Right forelimb (tissue), 1 donor: Measurements from ENCODE around the gene PPM1E.
"Not testable (repeated sequence)": the region's sequence is repeated elsewhere in the genome, so short reads cannot be mapped to it uniquely, and the experiment has no call there.

Experiments used
- DNase-seq: peaks from one replicate; pipeline ENCODE4 v3.0.0-alpha.2; 2018

PPM1E gene

GRCh38 chr17:58957725-58958073 is 202.0 kb downstream of the PPM1E start:
- DNase-seq = not testable (repeated sequence)

- no peak for DNase-seq
These were observed 204.4 kb downstream of the PPM1E start for GRCh38 chr17:58960068-58960467.

GRCh38 chr17:58965221-58965620 is 209.6 kb downstream of the PPM1E start:
- DNase-seq = no peak

GRCh38 chr17:58966208-58966607 is 210.6 kb downstream of the PPM1E start:
- no peak for DNase-seq

- no peak for DNase-seq
These were observed 212.9 kb downstream of the PPM1E start for GRCh38 chr17:58968426-58969061.

- DNase-seq = no peak
These were observed 213.5 kb downstream of the PPM1E start for GRCh38 chr17:58969156-58969555.

GRCh38 chr17:58969612-58970011 is 214.0 kb downstream of the PPM1E start:
- no peak for DNase-seq

- DNase-seq = no peak
These were observed 215.2 kb downstream of the PPM1E start for GRCh38 chr17:58970609-58971450.

GRCh38 chr17:58974354-58974753 is 218.7 kb downstream of the PPM1E start:
- DNase-seq = no peak

GRCh38 chr17:58976541-58976940 is 220.9 kb downstream of the PPM1E start:
- no peak for DNase-seq

- DNase-seq = no peak
These were observed 225.2 kb downstream of the PPM1E start for GRCh38 chr17:58980706-58981481.

GRCh38 chr17:58982626-58983025 is 227.0 kb downstream of the PPM1E start:
- no peak for DNase-seq

- no peak for DNase-seq
These were observed 229.7 kb downstream of the PPM1E start for GRCh38 chr17:58985367-58985766.

- no peak for DNase-seq
These were observed 230.3 kb downstream of the PPM1E start for GRCh38 chr17:58985971-58986370.

- DNase-seq = no peak
These were observed 234.0 kb downstream of the PPM1E start for GRCh38 chr17:58989629-58990028.

GRCh38 chr17:58991718-58992331 is 236.2 kb downstream of the PPM1E start:
- no peak for DNase-seq

- no peak for DNase-seq
These were observed 237.7 kb downstream of the PPM1E start for GRCh38 chr17:58993311-58993710.

GRCh38 chr17:58995247-58995940 is 239.7 kb downstream of the PPM1E start:
- no peak for DNase-seq

GRCh38 chr17:58996968-58997367 is 241.3 kb downstream of the PPM1E start:
- no peak for DNase-seq

- no peak for DNase-seq
These were observed 242.3 kb downstream of the PPM1E start for GRCh38 chr17:58997756-58998553.

GRCh38 chr17:58998871-58999270 is 243.2 kb downstream of the PPM1E start:
- no peak for DNase-seq

GRCh38 chr17:58999500-58999899 is 243.8 kb downstream of the PPM1E start:
- DNase-seq = no peak
